Omental fat pad (tissue), 4 donors: ENCODE data around the gene RORC. TPM values are rescaled to one million over a fixed set of nuclear protein-coding genes. Genes with fewer than 3 reads are reported as not detected.
A peak's percentile ranks its signal among the peaks of the same experiment; 100 is the strongest.

Experiments used
- ATAC-seq: fragments of 150-250 bp; one replicate; pipeline ENCODE4 v1.9.1; 2016; ENCODE audit warnings: mild to moderate bottlenecking, moderate library complexity; ENCODE audit not compliant: low FRiP score
- DNase-seq: peaks from one replicate; pipeline ENCODE4 v3.0.0-alpha.2; 2019; ENCODE audit warnings: low spot score
- total RNA-seq, 4 donors: library from RNA; depleted of rRNA; stranded (reverse); fragments of >200 nt; gene quantifications; one replicate each; pipeline ENCODE4 v1.1.0, GENCODE V29; 2016
- TF ChIP-seq, protein P1 (sequence below), 3 donors: fragments of 450-650 bp; IDR thresholded peaks; one replicate each; pipeline ENCODE4 v1.5.1; 2016 to 2017; ENCODE audit warnings: antibody characterized with exemption in 3 of 3, mild to moderate bottlenecking in 3 of 3, moderate library complexity in 2 of 3

The RORC gene
- total RNA-seq, 4 donors from 2014 or later, result 2.0 to 16.0 (median 5.8) TPM; not detected in 1

DNA sequence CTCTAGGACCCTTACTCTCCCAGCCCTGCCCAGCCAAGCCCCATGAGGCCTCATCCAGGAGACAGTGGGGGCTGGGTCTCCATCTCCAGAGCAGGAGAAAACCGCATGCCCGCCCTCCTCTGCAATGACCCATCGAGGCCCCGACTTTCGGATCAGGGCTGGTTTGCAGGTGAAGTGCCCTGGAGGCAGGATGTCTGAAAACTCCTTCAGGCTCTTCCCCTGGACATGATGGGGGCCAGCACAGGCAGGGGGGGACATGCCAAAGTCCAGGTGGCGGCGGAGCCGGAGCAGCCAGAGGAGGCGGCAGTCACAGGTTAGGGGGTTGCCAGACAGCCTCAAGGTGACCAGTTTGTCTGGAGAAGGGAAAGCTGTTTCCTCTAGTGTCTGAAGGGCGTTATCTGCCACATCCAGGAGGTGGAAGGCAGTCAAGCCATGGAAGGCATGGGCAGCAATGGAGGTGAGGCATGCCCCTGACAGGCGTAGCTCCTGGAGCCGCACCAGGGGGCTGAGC lies 30.2 kb downstream of the RORC start:
- no peak for ATAC-seq
- TF ChIP-seq, protein P1, sequence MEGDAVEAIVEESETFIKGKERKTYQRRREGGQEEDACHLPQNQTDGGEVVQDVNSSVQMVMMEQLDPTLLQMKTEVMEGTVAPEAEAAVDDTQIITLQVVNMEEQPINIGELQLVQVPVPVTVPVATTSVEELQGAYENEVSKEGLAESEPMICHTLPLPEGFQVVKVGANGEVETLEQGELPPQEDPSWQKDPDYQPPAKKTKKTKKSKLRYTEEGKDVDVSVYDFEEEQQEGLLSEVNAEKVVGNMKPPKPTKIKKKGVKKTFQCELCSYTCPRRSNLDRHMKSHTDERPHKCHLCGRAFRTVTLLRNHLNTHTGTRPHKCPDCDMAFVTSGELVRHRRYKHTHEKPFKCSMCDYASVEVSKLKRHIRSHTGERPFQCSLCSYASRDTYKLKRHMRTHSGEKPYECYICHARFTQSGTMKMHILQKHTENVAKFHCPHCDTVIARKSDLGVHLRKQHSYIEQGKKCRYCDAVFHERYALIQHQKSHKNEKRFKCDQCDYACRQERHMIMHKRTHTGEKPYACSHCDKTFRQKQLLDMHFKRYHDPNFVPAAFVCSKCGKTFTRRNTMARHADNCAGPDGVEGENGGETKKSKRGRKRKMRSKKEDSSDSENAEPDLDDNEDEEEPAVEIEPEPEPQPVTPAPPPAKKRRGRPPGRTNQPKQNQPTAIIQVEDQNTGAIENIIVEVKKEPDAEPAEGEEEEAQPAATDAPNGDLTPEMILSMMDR (IDR thresholded peaks at IDR 0.05), result no peak
- no peak for DNase-seq

DNA sequence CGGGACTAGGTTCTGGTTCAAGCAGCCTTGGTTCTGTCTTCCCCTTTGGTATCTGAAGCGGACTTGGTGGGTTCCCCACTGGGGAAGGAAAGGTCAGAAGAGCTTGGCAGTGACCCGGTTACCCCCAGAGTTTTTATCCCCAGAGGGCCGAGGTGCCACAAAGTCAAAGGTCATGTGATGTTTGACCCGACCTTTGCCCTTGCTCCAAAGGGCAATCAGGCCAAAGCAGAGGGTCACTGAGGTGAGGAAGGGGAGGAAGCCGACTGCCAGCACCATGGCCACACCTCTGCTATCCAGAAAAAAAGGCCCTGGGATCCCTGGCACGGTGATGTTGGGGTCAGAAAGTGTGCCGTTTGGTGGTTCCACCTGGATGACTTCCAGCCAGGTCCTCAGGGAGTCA lies 30.8 kb downstream of the RORC start:
- TF ChIP-seq, protein P1 (IDR thresholded peaks at IDR 0.05), result no peak
- ATAC-seq (no peak), DNase-seq (no peak)

DNA sequence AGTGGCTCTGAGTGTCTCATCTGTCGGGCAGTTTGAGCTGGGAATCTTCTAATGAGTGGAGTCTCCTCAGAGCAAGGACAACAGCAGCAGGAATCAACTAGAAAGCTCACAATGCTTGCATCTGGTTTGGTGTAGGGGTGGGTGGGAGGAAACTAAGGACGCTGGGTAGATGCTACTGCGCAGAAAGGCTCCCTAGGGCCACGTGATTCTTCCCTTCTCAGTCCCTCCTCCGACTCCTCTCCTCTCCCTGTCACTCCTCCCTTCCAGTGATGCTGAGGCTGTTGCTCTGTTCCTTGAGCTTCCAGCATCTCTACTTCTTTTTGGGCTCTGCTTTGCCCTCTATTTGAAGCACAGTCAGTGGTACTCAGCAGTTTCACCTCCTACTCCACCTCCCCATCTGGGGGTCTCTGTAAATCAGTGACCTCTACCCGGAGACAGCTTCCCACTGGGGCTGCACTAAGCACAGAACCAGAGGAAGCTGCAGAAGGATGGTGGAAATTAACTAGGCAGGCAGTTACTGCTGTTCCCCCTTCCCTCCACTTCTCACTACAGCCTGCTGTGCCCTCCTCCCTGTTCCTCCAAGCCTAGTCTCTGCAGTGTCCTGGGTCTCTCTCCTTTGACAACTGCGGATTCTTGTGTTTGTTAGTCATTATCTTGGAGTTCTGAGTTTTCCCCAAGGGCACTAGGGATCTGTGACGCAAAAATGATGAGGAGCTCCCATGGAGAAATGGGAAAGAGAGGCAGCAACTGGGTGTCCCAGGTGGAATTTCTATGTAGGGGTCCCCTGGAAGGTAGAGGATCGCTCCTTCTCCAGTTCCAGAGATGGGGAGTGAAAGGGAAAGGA lies 32.2 kb downstream of the RORC start:
- no peak for DNase-seq
- TF ChIP-seq, protein P1 (IDR thresholded peaks at IDR 0.05), result no peak
- no peak for ATAC-seq

DNA sequence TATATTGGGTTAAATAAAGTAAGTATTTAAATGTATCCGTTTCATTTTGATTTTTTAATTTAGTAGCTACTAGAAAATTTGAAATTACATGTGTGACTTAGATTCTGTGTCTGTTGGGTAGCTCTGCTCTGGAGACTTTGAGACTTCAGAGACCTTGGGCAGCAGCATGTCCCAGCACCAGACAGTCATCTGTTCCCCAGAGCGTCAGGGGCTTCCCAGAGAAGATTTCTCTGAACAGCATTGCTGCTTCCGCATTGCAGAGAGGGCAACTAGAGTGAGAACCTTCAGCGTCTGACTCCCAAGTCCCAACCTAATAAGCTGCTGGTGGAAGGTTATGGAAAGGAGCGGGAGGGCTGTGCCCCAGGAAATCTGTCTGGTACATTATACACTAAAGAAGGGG lies 33.0 kb downstream of the RORC start:
- DNase-seq (no peak), ATAC-seq (no peak)
- TF ChIP-seq, protein P1 (IDR thresholded peaks at IDR 0.05), result no peak

DNA sequence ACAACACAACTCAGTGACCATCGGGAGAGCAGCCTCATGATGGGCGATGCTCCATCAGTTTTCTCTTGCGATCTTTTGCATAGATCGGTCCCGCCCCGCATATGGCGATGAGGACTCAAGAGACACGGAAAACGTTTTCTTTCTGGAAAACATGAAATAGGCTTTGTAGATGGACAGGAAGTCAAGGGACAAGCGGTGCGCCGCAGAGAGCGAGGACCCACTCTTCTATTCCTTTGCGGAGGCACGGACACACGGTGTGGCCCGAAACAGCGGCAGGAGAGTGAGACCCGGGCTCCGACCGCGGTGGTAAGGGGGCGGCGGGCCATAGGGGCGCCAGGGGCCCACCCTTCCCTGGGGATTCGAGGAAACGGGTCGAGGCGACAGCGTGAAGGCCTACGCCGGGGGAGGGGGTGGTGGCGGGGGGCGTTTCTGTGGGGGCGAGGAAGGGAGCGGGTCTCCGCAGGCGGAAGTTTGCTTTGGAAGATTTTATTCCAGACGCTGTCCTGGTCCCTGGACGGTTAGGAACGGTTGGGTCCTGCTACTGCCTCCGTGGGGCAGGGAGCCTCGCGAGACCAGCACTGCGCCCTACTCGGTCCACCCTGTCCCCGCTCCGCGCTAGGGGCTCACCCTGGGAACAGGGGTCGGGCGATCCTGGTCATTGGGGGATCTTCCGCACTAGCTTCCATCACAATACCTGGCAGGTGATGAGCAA lies 40.5 kb downstream of the RORC start:
- ATAC-seq (no peak), DNase-seq (no peak)
- TF ChIP-seq, protein P1 (IDR thresholded peaks at IDR 0.05), result no peak

DNA sequence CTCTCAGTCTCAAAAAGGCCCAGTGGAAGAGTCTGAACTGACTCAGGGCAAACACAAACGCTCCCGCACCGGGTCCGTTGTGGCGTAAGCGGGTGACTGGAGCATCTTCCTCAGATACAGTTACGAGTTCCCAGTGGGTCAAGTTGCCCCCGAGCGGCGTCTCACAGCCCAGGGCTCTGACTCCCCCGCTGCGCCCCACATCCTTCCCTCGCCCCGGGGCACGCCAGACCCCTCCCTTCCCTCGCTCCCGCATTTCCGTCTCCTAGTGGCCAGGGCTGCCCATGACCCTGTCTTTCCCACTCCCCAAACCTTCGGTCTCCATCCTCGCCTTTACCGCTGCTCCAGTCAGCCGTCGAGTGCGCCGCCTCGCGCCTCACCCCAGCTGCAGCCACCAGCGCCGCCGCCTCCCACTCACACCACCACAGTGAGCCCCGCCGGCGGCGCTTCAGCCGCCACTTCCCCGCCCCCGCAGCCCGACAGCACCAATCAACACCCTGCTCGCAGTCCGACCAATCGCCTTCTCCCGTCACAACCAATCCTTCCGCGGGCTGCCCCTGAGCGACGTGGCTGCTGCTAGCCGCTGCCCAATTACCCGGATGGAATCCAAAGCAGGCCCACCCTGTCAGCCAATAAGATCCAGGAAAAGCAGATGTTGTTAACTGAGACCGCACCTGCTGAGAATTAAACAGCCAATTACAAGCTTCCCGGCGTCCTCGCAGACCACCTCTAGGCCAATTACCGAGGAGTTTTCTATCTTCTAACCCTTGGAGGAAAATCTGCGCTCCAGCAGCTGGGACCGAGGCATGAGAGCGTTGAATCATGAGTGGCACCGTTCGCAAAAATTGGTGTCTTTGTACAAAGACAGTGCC lies 41.3 kb downstream of the RORC start, which contains the start of gene TDRKH:
Gene TDRKH (minus strand): TSS at position 430 of the 869 bp plus-strand sequence. CDS start 7,478 bp downstream, outside the sequence.
- ATAC-seq, result peak; percentile 98
- peak; percentile 91 for DNase-seq
- TF ChIP-seq, protein P1 (IDR thresholded peaks at IDR 0.05), result no peak
